Measurements from ENCODE around the gene ASB5.

ASB5 gene

DNA sequence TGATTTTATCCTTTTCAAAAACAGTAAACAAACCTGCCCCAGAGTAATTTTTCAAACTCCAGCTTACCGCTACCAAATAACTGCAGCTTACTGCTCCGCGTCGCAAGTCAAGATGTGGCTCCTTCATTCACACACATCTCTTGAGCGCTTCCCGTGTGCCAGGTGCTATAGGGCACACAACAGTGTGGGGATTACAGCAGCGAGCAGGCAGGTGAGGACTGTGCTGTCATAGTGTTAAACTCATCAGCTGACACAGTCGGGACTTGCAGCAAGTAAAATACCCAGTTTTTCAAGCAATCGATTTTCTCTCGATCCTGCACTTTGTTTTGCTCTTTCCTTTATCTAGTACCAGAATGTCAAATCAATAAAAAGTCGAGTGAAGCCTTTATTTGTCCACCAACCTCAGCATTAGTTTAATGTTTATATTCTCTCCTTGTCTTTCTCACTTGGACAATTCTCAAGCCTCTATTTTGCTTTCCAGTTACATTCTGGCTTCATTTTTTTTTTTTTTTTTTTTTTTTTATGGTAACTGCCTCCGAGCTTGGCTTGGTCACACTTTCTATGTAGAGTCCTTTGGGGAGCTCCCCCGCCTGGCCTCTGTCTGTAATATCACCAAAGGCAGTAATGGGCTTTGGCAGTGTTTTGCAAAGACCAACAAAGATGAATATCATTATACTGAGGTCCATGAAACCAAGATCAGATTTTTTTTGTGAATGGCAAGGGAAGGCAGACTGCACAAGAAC lies 8.3 kb upstream of the ASB5 start:
- no peak for DNase-seq (ENCODE audit: low read depth in 3 of 3)

DNA sequence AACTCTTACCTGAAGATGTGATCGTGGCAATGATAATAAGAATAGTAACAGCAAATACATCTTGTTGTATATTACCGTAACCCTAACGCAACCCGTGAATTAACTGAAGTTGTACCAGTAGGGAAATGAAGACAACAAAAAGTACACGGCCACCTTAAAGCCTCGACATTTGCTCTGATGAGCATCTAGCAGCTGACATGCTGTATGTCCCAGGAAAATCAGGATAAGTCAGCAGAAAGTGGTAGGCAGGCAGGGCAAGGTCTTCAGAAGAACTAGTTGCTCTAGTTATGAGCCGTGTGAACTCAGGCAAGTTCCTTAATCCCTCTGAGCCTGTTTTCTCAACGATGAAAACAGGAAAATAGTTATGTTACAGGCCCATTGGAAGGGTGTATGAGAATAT lies 7.7 kb upstream of the ASB5 start:
- DNase-seq (ENCODE audit: low read depth in 3 of 3): no peak

DNA sequence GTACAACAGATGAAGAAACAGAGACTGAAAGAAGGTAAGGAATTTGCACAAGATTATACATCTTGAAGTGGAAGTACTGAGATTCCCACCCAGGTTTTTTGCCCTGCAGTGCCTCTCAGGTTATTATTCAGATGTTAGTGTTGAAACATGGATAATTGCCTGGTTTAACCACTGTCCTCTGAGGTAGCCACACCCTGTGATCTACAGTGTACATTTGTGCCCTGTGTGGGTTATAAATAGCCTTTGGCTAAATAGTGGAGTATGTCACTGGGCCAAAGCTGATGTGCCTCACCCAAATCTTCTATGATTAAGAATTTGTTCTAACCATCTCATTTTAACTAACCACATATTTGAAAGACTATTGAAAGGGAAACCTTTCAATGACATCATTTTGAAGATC lies 5.4 kb upstream of the ASB5 start:
- no peak for DNase-seq (ENCODE audit: low read depth in 3 of 3)

DNA sequence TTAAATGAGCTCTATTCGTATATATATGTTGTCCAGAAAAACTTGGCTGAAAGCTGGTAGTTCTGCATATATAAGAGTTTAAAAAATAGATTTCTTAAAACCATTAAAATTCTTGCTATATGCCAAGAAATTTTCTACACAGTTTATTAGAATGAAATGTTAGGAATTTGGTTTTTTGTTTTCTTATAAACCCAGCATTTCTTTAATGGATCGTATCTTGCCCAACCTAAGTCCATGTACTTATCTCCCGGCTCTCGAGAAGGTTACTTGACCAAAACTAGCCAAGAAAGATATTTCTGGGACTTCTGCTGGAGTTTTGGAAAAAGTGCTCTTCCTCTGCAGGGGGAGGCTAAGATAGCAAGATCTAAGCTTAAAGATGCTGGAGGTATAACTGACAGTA lies 4.7 kb upstream of the ASB5 start:
- no peak for DNase-seq (ENCODE audit: low read depth in 3 of 3)

DNA sequence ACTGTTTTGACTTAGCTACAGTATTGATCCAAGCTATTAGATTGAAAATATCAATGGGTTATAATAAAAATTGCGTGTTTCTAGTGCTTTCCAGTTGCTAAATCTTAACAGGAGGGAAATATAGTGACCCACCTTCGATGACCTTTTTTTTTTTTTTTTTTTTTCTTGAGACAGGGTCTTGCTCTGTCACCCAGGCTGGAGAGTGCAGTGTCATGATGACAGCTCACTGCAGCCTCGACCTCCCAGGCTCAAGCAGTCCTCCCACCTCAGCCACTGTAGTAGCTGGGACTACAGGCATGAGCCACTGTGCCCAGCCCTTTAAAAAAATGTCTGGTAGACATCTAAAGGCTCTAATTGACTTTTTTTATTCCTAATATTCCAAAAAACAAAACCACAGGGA lies 3.8 kb upstream of the ASB5 start:
- no peak for DNase-seq (ENCODE audit: low read depth in 3 of 3)

DNA sequence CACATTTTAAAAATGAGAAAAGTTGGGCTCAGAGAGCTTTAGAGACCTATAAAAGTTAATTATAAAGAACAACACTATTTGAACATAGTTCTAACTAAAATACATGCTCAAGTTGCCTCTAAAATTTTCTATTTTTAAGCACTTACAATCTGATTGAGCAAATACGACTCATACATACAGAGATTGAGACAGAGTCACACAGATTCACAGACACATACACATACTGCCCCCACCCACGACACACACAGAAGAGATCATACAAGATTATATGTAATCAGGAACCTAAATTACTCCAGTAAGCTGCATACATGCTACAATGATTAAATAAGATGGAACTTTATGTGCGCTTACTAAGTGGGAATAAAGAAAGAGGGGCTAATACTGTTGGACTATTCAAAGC lies 2.7 kb upstream of the ASB5 start:
- DNase-seq (ENCODE audit: low read depth in 3 of 3): no peak

DNA sequence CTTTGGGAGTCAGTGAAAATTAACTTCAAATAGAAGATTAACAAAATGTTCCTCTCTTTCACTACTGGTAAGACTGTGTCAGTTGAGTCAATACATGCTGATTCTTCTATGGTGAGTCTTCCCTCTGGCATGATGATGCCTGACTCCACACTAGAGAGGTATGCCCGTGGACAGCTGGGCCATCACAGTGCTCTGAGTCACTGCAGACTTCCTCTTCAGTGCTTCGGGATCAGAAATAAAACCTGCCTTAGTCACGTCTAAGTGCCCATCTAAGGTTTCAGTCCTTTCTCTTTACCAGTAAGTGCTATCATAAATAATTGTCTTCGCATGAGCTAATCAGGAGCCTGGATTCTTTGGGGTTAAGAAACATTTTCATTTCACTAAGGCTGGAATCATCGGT lies 1.6 kb upstream of the ASB5 start:
- DNase-seq (ENCODE audit: low read depth in 3 of 3): no peak

DNA sequence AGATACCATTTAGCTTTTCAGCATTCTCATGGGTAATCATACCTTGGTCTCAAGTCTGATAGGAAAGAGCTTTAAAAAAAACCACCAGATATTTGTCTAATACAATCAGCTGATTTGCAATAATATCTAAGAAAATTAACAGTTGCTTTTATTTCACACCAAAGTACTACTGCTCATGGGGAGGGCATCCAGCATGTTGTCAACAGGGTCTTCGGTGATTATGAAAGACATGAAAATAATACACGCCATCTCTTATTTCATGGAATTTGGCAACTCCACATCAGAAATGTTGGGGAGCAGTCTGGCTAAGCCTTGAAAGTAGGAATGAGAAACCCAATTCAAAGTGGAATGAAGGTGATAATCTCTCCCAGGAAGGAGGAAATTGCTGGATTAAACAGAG lies 3.0 kb downstream of the ASB5 start:
- no peak for DNase-seq (ENCODE audit: low read depth in 3 of 3)

DNA sequence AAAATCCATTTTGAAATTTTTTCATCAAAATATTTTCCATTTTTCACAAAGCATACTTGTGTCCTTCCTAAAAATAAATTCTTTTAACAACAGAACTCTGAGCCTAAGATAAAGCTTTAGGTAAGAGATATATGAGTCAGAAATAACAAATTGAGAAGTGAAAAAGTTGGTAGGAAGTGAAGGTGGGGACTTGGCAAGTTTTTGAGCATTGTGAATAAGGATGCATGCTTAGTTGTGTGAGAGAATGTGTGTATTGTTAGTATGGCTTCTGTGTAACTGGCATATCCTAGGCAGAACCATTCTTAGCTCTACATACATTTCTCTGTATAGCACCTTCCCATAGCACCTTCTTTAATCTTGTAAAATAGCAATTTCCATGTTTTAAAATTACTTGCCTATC lies 6.8 kb downstream of the ASB5 start:
- no peak for DNase-seq (ENCODE audit: low read depth in 3 of 3)

DNA sequence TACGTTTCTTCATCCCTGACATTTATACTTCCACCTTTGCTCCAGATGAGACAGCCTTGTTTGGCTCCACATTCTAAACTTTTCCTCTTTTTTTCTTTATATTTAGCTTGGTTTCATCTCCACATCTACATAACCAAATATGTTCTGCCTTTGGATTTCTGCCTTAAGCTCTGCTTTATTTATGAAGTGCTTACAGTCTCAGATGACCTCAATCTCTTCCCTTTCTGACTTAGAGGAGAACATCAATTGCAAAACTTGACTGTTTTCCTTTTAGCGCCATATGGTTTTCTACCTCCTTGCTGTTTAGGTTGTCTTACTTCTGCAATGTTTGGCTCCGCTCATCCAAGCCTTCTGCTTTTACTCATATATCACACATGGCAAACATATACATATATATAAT lies 7.5 kb downstream of the ASB5 start:
- no peak for DNase-seq (ENCODE audit: low read depth in 3 of 3)

DNA sequence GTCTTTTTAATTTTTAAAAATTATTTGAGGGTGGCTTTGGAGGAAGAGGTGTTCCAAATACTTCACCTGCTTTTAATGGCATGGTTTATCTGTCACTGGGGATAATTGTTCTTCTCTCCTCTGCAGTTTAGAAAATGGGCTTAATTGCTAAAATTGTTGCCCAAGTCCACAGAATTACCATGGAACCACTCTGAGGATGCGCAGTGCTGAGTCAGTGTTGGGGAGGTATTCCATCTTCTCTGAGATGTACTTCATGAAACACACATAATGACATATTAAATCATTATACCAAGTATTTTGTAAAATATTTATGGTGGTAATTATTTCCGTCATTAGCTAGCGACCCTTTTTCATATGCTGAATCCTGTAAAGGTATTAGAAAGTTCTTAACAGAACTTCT lies 8.0 kb downstream of the ASB5 start:
- DNase-seq (ENCODE audit: low read depth in 3 of 3): no peak

DNA sequence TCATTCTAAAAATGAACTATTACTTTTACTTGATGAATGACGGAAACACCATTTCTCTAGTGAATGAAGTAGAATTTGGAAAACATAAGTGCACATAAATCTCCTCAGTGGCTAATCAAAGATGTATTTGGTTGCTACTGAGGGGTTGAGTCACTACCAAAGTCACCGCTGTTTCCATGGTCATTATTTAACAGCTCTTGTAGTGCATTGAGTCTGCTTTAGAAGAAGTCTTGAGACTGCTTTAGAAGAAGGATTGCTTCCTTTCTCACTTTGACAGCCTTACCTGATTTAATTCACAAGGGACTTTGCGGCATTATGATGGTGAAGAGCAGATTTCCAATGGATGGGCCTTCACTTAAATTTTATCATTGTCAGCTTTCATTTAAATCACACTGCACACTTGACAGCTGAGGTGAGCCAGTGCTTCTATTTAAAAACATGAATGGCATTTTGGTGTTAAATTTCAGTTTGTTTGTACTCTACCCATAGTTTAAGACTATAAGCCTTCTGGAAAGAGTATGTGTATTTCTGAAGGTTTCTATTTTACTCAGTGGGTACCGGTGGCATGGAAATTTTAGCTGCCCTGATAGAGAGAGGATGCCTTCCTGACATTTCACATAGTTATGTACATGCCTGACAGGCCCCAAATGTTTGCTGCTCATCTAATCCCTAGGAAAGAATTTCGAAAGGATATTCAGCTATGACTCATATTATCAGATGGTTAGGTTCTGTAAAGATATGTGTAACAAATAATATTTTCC lies 9.5 kb downstream of the ASB5 start:
- DNase-seq (ENCODE audit: low read depth in 3 of 3): no peak

DNA sequence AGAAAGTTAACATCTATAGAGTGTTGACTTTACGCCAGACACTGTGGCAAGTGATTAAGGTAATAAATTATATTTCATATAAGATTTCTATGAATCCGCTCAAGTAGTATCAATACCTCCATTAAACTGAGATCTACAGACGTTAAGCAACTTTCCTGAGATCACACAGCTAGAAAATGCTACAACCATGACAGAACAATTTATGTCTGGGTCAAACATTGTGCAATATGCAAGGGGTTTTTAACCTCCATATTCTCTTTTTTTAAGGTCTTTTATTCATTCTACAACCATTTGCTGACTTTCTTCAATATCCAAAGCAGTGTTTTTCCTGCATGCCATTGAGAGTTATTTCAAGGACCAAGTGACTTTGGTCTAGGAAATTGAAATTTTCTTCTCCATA lies 10.9 kb downstream of the ASB5 start:
- no peak for DNase-seq (ENCODE audit: low read depth in 3 of 3)

DNA sequence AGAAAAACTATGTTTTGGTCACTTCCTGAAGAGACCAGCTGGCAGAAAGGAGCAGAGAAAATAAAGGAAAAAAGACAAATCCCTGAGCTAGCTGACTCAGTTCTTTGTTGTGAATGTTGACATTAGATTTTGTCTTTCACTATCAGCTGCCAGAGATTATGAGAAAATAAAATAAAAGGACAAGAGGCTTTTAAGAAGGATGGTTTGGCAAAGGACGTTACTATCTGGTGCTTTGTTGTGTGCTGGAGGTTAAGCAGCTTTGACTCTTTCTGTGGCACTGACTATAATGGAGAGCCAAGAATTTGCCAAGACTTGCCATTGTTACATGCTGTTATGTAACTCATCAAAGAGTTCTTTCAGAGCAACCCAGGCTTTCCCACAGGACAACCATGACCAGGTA lies 12.1 kb downstream of the ASB5 start:
- no peak for DNase-seq (ENCODE audit: low read depth in 3 of 3)

DNA sequence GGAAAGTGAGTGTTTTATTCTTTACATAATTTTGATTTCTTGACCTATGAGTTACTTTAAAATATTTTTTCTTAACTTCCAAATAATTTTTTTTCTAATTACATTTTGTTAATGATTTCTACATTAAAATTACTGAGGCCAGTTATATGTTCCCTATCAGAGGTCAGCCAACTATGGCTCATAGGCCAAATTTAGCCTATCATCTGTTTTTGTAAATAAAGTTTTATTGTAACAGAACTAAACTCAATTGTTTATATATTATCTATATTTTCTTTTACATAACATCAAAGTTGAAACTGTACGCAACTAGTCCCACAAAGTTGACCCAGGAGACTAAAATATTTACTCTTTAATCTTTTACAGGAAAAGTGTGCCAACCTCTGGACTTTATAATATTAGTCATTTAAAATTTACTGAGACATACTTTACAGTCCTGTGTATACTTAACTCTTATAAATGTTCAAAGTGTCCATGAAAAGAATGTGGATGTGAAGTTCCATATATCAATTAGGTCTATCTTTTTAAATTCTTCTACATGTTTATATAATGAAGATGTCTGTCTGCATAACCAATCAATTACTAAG lies 26.2 kb downstream of the ASB5 start:
- no peak for DNase-seq (ENCODE audit: low read depth in 3 of 3)

DNA sequence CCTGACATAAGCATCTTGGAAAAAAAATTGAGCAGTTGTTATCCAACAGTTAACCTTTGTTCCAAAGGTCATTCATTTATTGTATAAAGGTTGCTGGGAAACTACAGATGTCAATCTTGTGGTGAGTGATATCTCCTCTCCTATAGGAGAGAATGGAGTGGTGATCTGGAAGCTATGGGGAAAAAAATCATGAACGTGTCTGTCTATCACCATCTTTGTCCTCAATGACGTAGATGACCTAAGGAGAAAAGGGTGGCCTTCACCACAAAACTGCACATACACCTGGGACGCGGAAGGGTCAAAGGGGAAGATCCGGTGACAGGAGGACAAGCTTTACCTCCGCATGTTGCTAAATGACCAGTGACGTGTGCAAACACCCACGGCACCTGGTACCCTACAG lies 27.3 kb downstream of the ASB5 start:
- no peak for DNase-seq (ENCODE audit: low read depth in 3 of 3)

DNA sequence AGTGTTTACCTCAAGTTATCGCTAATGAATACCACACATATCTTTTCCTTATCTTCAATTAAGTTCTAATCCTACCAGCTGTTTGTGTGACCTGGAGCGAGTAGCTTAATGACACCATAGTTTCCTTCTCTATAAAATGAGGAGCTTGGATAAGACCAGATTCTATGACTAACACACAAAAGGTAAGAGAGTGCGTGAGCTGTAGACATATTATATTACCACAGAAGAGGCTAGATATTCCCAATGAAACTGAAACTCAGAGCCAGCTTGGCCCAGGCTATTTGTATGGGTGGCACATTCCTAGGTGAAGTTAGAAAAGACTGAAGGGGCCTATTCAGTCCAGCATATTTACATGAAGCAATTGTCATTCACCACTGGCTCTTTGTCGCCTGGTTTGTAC lies 30.2 kb downstream of the ASB5 start:
- no peak for DNase-seq (ENCODE audit: low read depth in 3 of 3)

DNA sequence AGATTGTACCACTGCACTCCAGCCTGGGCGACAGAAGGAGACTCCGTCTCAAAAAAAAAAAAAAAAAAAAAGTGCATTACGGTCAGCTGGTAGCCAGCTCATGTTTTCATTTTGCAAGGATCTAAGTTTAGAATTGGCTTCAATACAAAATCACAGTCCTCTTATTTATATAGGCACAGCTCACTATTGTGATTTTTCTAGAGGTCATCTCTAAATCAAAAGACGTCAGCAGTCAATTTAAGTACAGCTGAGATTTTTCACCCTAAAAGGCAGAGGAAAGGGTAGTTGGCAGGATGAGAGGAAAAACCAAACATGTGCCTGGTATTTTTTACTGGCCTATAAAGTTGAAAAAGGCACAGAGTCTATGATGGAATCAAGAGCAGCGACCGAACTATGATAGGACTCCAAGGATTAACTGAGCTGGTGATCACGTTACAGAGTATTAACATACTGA lies 30.8 kb downstream of the ASB5 start:
- DNase-seq (ENCODE audit: low read depth in 3 of 3): no peak

DNA sequence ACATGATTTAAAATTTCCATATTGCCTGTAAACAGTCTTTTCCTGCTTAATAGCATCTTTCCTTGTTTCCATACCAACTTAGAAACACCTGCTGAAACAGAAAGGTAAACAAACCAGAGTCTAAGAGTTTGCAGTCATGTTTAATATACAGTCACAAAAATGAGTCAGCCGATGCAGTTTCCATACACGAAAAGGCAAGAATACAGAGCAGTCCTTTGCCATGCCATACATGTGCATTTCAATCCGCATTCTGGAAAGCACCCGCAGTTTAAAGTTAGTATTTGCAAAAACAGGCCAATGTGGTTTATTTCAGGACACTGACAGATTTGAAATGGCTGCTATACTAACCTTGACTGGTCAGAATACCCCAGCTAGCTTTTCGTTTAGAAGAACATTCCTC lies 32.1 kb downstream of the ASB5 start:
- no peak for DNase-seq (ENCODE audit: low read depth in 3 of 3)

DNA sequence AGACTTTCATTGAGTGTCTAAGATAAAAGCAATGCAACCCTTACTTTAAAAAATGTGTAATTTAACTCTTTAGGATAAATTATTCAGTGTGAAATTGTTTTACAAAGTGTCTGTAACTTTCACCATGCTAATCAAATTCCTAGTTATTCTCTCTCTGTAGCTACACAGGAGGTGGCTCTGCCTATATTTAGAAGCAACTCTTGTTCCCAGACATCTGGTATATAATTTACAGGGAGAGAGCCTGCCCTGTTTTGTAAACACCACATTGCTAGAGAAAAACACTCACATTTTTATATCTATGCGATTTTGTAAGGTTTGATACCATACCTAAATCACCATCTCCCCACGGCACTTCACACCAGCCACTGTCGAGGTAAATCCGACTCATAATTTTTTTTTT lies 38.2 kb downstream of the ASB5 start:
- DNase-seq (ENCODE audit: low read depth in 3 of 3): no peak

DNA sequence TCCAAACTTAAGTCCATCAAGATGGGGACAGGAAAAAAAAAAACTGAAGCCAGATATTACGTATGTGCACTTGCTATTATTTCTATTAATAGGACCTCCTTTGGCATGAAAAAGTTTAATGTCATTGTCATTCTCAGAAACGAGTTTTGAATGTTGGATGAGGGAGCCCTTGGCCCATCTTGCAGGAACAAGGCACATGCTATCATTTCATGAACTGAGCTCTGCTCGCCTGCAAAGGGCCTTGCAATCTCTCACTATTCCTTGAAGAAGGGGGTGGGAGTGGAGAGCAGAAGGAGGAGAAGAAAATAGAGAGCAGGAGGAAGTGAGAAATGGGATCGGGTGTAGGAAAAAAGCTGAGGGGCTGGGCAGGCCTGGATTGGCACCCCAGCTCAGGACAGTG lies 39.4 kb downstream of the ASB5 start:
- DNase-seq (ENCODE audit: low read depth in 3 of 3): no peak

DNA sequence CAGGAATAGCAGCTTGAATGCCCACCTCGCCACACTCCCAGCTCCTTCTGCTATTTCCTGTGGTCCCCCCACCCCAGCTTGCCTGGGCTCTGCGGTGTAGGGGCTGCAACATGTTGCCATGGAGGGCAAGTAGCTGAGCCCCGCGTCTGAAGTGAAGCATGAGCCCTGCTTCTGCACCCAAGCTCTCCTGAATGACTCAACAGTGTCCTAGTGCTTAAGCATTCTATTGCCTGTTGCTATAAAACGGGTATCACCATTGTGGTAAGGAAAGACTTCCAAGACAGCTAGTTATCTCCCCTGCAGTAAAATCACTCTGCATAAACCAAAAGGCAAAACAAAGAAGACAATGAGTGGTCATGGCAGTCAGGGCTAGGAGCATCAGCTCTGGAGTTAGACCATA lies 42.3 kb downstream of the ASB5 start:
- no peak for DNase-seq (ENCODE audit: low read depth in 3 of 3)

DNA sequence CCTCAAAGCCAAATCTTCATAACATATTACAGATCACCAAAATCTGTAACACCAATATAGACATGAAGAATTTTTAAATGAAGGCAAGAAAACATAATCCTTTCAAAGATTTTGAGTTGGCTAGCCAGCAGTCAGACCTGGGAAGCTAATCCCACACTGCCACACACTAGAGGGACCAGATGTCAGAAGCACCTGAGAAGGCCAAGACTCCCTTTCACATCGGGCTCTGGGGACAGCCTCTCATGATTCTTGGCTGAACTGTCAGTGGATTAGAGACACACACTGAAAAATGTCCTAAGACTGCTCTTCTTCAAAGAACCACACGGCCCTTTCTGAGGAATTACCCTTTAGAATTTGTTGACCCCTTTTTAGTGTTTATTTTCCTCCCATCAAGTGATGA lies 45.5 kb downstream of the ASB5 start:
- DNase-seq (ENCODE audit: low read depth in 3 of 3): no peak
